Right lobe of liver (tissue), 6 donors: ENCODE data around the gene CCDC6. TPM values are rescaled to one million over a fixed set of nuclear protein-coding genes. Genes with fewer than 3 reads are reported as not detected.

Experiments
- ATAC-seq, 4 donors: fragments of 200-7000 bp; cut with Tn5 transposase; one replicate each; pipeline ENCODE4 v1.9.1; 2020; ENCODE audit warnings: mild to moderate bottlenecking in 4 of 4, moderate library complexity in 4 of 4
- DNase-seq, 3 donors: peaks; one replicate each; pipeline ENCODE4 v3.0.0-alpha.2; 2020
- H3K27ac ChIP-seq, 3 donors: fragments of 200-600 bp; one replicate each; pipeline ENCODE4 v1.8.0; 2022
- H3K27me3 ChIP-seq, 2 donors: fragments of 200-600 bp; one replicate each; pipeline ENCODE4 v1.8.0; 2022
- H3K36me3 ChIP-seq, 4 donors: fragments of 200-600 bp; sonication (generic) in 1 of 4; one replicate each; pipeline versions ENCODE4 v1.5.1 to v1.8.0; 2017 to 2022; ENCODE audit warnings: control low read depth in 1 of 4
- H3K4me1 ChIP-seq, 4 donors: fragments of 200-600 bp; sonication (generic) in 1 of 4; one replicate each; pipeline versions ENCODE4 v1.5.1 to v1.8.0; 2017 to 2022; ENCODE audit warnings: control low read depth in 1 of 4
- H3K4me3 ChIP-seq, 3 donors: fragments of 200-600 bp; one replicate each; pipeline ENCODE4 v1.8.0; 2022
- H3K9me3 ChIP-seq, 4 donors: fragments of 200-600 bp; sonication (generic) in 1 of 4; one replicate each; pipeline versions ENCODE4 v1.5.1 to v1.8.0; 2017 to 2022; ENCODE audit warnings: control low read depth in 1 of 4
- POLR2A ChIP-seq: fragments of 450-650 bp; IDR thresholded peaks from one replicate; pipeline ENCODE4 v1.6.1; 2017; ENCODE audit warnings: antibody characterized with exemption, mild to moderate bottlenecking
- WGBS: methylation state at CpG from one replicate; pipeline ENCODE4 v1.1.6; 2018; ENCODE audit warnings: low coverage, low lambda C conversion rate; ENCODE audit not compliant: insufficient coverage; ENCODE audit errors: missing lambda C conversion rate; 5-methylcytosine and 5-hydroxymethylcytosine counted together
- intact Hi-C, 2 donors: fragments of 100-400 bp; cut with DNase I; formaldehyde crosslinking; loops; one replicate each; pipeline versions ENCODE4 v1.11.2 to v1.14.1; 2022
- total RNA-seq, 6 experiments: library from RNA; depleted of rRNA in 2 of 6; stranded (reverse); fragments of >200 nt in 2 of 6; fragmentation: NEBNext Ultra II Directional in 3 of 6; extraction: Animal tissue kit (Norgen Biotek cat#: 25700) in 3 of 6; gene quantifications; one replicate each; pipeline versions ENCODE4 v1.1.0 to v1.2.4, GENCODE V29; 2016 to 2023
- TF ChIP-seq, protein P1 (sequence below), 4 donors: fragments of 200-600 bp in 3 of 4; fragments of 450-650 bp in 1 of 4; IDR thresholded peaks; one replicate each; pipeline versions ENCODE4 v1.5.1 to v1.8.0; 2016 to 2022; ENCODE audit warnings: antibody characterized with exemption in 4 of 4, mild to moderate bottlenecking in 2 of 4
- donor health status: DM: no; HTN: yes; CAD: no.
- donor health status: DM: no; HTN: no; CAD: no.
- donor health status: DM: no; HTN: no; CAD: no.
- donor health status: DM: no; HTN: yes; CAD: no.
- donor health status: DM: no; HTN: yes; CAD: no.

The CCDC6 gene
- total RNA-seq, 6 experiments from 2014 or later, result 9.2 to 20.4 (median 14.8) TPM

- H3K9me3 ChIP-seq, result no peaks in the 10 kb centered on the region
- H3K27me3 ChIP-seq, result no peaks in the 10 kb centered on the region
- intact Hi-C loops, result no loop called here
- H3K4me3 ChIP-seq, result no peak overlapping the region
- no peak for TF ChIP-seq POLR2A
- TF ChIP-seq, protein P1, sequence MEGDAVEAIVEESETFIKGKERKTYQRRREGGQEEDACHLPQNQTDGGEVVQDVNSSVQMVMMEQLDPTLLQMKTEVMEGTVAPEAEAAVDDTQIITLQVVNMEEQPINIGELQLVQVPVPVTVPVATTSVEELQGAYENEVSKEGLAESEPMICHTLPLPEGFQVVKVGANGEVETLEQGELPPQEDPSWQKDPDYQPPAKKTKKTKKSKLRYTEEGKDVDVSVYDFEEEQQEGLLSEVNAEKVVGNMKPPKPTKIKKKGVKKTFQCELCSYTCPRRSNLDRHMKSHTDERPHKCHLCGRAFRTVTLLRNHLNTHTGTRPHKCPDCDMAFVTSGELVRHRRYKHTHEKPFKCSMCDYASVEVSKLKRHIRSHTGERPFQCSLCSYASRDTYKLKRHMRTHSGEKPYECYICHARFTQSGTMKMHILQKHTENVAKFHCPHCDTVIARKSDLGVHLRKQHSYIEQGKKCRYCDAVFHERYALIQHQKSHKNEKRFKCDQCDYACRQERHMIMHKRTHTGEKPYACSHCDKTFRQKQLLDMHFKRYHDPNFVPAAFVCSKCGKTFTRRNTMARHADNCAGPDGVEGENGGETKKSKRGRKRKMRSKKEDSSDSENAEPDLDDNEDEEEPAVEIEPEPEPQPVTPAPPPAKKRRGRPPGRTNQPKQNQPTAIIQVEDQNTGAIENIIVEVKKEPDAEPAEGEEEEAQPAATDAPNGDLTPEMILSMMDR (IDR thresholded peaks at IDR 0.05), result no peak
- no peaks in the 10 kb centered on the region for H3K4me1 ChIP-seq
- WGBS, result 74% methylated on average over 5 of the region's 5 CpGs
- ATAC-seq (no peak), DNase-seq (no peak)
- no peaks in the 10 kb centered on the region for H3K36me3 ChIP-seq
- H3K27ac ChIP-seq, result no peak overlapping the region
Measured at GRCh38 chr10:59741583-59741982, 164.8 kb downstream of the CCDC6 start.

DNA sequence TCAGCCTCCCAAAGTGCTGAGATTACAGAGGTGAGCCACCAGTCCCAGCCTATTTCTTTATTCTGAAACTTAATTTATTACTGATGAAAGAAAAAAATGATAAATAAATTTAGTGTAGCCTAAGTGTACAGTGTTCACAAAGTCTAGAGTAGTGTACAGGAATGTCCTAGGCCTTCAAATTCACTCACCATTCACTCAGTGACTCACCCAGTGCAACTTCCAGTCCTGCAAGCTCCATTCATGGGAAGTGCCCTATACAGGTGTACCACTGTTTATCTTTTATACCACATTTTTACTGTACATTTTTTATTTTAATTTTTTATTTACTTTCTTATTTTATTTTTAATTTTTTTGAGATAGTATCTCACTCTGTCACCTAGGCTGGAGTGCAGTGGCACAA lies 165.3 kb downstream of the CCDC6 start:
- Histone ChIP-seq H3K9me3 (no peaks in the 10 kb centered on the region), H3K4me3 (no peak overlapping the region), H3K27me3 (no peaks in the 10 kb centered on the region), H3K27ac (no peak overlapping the region), H3K36me3 (no peaks in the 10 kb centered on the region), H3K4me1 (no peaks in the 10 kb centered on the region)
- intact Hi-C loops, result no loop called here
- ATAC-seq, result no peak
- no peak for DNase-seq
- TF ChIP-seq, protein P1 (IDR thresholded peaks at IDR 0.05), result no peak
- TF ChIP-seq POLR2A, result no peak

Other genes with a start within 250 kb of the CCDC6 start
- gene SLC16A9, start 196.7 kb downstream of the CCDC6 start, total RNA-seq, result 1 to 10 TPM in 2 of 6 experiments, under 1 TPM in 2, not detected in 2; 0.42 to 1.2 (median 0.89) TPM
- not detected for gene MRLN, start 153.1 kb downstream of the CCDC6 start, total RNA-seq